A673 (cell line): ENCODE data around the gene MFF.

Experiments
- EZH2 ChIP-seq: fragments of 200-600 bp; sonication (generic); IDR thresholded peaks from 2 replicates; pipeline ENCODE4 v1.6.1; 2017; ENCODE audit warnings: borderline replicate concordance, low read depth, mild to moderate bottlenecking, mixed read lengths, antibody characterized with exemption, low read length; ENCODE audit not compliant: poor library complexity, severe bottlenecking
- TF ChIP-seq, protein P1 (sequence below): fragments of 300-800, 200-600 bp; sonication (generic); conservative IDR thresholded peaks from 2 replicates; pipeline ENCODE4 v1.5.1; 2017; ENCODE audit warnings: low read depth, mild to moderate bottlenecking, antibody characterized with exemption, low read length, moderate library complexity, mixed read lengths

DNA sequence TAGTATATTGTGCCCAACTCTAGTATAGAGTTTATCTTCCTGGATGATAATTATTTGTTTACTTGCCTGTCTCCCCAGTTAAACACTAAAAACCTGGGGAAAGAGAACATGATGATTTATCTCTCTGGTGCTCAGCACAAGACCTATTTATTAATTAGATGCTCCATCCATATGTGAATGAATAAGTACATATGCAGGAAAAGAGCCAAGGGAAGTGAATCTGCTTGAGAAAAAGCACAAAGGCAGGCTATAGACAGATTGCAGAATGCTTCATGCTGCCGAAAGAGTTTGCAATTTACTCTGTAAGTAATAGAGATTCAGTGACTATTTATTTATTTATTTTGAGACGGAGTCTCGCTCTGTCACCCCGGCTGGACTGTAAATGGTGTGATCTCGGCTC is 37.3 kb upstream of the MFF start:
- TF ChIP-seq, protein P1, sequence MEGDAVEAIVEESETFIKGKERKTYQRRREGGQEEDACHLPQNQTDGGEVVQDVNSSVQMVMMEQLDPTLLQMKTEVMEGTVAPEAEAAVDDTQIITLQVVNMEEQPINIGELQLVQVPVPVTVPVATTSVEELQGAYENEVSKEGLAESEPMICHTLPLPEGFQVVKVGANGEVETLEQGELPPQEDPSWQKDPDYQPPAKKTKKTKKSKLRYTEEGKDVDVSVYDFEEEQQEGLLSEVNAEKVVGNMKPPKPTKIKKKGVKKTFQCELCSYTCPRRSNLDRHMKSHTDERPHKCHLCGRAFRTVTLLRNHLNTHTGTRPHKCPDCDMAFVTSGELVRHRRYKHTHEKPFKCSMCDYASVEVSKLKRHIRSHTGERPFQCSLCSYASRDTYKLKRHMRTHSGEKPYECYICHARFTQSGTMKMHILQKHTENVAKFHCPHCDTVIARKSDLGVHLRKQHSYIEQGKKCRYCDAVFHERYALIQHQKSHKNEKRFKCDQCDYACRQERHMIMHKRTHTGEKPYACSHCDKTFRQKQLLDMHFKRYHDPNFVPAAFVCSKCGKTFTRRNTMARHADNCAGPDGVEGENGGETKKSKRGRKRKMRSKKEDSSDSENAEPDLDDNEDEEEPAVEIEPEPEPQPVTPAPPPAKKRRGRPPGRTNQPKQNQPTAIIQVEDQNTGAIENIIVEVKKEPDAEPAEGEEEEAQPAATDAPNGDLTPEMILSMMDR, result no peak
- no peak for TF ChIP-seq EZH2
